GM19455 (cell line): ENCODE results near the gene SLC47A2.

ENCODE experiments used
- ATAC-seq: cut with Tn5 transposase; IDR thresholded peaks from one replicate; pipeline ENCODE4 v1.9.1; 2021; ENCODE audit not compliant: unreplicated experiment

SLC47A2 gene

DNA sequence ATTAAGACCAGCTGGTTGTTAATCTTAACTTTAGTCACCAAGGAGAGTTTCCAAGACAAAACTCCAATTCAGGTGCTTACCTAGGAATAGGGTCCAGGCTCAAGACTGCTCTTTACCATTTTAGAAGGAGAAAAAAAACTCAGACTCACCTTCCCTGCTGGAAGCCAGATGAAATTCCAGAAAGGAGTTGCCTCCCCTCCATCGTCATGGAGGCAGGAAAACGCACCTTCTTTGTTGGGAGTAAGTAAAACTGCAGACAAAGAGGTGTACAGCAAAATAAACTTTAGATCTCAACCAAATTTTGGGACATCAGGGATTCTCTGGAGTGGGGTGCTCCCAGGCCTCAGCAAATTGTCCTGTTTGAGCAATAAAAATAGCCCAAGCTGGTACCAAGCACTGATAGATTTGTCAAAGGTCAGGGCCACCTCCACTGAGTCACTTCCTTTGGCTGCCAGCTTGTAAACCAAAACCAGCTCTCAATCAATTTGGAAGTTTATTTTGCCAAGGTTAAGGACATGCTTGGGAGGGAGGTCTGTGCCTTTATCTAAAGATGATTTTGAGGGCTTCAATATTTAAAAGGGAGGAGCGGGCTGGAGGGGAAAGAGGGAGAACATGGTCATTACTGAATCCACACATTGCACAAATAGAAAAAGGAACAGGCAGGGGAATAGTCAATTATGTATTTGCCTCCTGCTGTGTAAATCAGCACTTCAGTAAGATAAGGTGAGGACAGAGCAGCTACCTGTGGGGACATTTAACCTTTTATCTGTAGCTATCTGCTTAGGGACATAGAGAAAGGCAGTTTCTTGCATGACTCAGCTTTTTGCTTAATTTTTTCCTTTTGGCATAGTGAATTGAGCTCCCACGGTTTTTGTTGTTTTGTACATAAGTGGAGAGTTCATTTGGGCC, 69.3 kb downstream of the SLC47A2 start:
- ATAC-seq, result no peak

DNA sequence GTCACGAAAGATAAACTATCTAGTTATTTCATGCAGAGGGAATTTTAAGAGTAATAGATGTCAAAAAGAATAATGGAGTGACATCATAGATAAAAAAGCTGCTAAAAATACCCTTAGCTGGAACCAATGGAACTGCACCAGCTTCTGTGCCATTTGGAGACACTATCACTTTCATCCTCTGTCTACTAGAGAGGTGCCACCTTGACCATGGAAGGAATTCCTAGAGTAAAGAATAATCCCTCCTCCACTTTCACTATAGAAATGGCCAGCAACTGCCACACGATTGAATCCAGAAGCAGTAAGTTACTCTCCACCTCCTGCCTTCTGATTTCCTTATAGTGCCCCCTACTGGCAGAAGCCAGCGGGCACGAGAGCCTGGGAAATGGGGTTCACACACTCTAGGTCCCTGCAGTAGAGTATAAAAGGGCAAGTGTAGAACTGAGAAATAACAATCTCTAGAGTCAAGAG, 70.6 kb downstream of the SLC47A2 start:
- no peak for ATAC-seq

DNA sequence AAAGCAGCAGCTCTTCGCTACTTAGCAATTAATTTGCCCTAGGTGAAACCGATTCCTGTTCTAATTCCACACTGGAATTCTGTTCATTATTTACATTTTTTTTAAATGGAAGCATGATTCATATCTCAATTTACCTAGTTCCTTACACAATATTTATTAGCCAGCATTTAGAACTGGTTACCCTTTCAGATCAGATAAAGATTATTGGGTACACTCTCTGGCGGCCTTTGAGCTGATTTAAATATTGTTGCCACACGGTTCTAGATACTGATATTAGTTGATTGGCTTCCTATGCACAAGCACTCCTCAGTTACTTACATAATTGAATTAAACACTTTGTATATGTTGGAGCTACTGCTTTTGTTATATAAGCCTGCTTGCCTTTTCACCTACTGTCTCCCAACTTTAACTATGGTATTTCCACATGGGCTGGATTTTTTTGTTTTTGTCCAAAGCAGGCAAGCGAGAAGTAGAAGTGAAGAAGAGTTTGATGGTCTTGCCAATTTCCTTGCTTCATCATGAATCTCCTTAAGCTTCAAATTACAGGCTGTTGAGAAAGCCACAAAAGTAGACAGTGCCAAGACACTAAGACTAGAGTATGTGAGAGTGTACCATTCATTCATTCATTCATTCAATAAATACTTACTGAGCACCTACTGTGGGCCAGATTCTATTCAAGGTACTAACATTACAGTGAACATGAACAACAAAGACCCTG, 71.7 kb downstream of the SLC47A2 start:
- ATAC-seq, result no peak

DNA sequence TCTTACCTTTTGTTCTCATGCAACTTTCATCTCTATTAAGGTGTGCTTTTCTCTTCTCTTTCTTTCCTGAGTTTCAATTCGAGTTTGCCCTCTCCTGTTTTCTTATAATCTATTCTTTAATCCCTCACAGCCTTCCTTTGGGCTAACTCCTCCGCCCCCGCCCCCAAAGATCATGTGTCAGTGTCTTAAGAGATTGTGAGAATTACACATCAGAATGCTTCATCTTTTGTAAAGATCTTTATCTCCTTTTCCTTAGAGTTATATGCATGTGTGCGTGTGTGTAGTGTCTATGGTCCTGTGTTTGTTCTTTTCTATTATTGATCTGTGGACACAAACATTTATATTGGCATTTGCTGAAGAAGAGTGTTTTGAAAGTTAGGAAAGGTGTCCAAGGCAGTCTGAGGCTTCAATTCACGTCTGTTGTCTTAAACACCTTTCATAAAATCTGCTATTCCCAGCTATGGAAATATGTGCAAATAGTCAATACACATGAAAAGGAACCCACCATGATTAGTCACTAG, 74.0 kb downstream of the SLC47A2 start:
- no peak for ATAC-seq

DNA sequence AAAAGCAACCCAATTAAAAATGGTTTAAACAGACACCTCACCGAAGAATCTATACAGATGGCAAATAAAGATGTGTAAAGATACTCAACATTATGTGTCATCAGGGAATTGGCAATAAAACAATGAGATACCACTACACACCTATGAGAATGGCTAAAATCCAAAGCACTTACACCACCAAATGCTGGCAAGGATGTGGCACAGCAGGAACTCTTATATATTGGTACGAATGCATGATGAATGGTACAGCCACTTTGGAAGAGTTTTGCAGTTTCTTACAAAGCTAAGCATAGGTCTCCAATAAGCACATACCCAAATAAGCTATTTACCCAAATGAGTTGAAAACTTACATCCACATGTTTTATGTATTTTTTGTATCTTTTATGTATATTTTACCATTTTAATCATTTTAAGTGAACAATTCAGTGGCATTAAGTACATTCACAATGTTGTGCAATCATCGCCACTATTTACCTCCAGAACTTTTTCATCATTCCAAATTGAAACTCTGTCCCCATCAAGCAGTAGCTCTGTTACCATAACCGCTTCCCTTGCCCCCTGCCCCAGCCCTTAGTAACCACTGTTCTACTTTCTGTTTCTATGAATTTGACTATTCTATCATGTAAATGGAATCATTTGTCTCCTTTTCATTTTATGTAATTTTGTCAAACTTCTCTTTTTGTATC, 74.6 kb downstream of the SLC47A2 start:
- no peak for ATAC-seq

DNA sequence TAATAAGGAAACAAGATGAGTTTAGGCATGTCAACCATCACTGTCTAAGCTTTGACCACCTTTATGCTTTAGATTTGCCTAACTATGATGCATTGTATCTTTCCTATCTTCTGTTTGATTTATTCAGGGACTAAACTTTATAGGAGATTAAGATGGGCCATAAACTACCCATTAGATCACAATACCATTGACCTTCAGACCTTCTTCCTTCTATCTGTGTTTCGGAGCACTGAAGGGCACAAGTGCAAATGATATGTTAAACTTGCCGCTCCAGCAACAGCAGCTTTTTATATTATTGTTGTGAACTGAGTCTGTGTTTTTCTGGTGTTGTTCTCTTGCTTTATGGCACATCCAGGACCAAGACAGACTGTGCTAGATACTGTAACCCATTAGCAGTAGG, 84.5 kb downstream of the SLC47A2 start:
- ATAC-seq, result no peak

DNA sequence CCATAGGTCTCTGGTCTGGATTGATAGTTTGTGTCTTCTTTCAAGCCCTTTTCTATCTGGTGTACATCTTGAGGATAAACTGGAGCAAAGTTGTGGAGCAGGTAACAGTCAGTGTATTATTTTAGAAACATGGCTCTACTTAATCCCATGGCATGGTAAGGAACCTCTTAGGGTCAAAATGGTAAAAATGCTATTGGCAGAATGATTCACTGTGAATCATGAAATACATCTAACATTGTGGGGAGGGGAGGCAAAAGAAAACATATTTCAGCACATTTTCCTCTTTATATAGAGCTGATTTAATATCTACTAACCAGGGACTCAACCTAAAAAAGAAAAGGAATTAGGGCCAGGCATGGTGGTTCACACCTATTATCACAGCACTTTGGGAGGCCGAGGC, 85.7 kb downstream of the SLC47A2 start:
- ATAC-seq, result no peak

DNA sequence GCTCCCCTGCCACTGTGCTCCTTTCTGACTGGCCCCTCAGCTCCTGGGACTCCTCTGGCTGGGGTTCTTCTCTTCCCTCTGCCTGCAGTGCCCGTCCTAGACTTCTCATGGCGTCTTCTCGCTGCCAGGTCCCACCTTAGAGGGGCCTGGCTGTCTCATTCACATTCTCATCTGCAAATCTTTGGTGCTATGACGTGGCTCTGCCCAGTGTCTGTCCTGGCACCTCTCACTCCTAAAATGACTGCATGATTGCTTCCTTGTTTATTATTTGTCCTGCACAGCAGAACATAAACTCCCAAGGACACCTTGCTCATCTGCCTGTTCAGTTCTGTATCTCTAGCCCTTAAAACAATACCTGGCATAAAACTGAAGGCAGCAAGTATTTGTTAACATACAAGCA, 86.3 kb downstream of the SLC47A2 start:
- ATAC-seq, result no peak

DNA sequence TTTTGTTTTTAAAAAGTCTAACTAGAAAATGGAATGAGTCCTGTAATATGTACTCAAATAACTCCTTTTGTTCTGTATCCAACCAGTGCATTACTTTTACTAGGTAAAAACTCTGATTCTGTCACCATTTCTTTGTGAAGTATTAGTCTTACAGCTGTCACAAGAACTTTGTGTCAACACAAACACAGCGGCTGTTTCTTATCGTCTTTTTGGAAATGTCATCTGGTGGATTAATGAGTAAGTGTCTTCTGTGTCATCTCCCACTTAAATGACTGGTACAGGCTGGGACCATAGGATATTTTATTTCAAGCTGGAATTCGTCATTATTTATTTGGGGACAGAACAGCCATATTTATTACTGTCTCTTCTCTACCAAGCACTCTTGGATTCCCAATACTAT, 86.9 kb downstream of the SLC47A2 start:
- no peak for ATAC-seq
